H1 (cell line): Measurements from ENCODE around the gene ZNF57. TPM values are rescaled to one million over a fixed set of nuclear protein-coding genes. Genes with fewer than 3 reads are reported as not detected.

Source experiments
- BCL11A ChIP-seq, 2 experiments: IDR thresholded peaks; one replicate each; pipeline ENCODE4 v1.6.1; 2011; ENCODE audit warnings: low read depth in 2 of 2, low read length in 2 of 2, mild to moderate bottlenecking in 2 of 2
- FOSL1 ChIP-seq: IDR thresholded peaks from 2 replicates; pipeline ENCODE4 v1.6.1; 2011; ENCODE audit warnings: mild to moderate bottlenecking, low read depth, low read length, moderate library complexity; ENCODE audit not compliant: insufficient read depth
- RBBP5 ChIP-seq: IDR thresholded peaks from 2 replicates; pipeline ENCODE4 v1.7.1; 2012; ENCODE audit warnings: low read depth, mild to moderate bottlenecking, inconsistent platforms, low read length, moderate library complexity, borderline replicate concordance
- SAP30 ChIP-seq: fragments of 300-600 bp; sonication (generic); IDR thresholded peaks from 2 replicates; pipeline ENCODE4 v1.7.1; 2012; ENCODE audit warnings: low read length, moderate library complexity, mild to moderate bottlenecking, inconsistent platforms; ENCODE audit not compliant: insufficient read depth, insufficient replicate concordance
- SRF ChIP-seq: IDR thresholded peaks from 2 replicates; pipeline ENCODE4 v1.6.1; 2011; ENCODE audit warnings: mild to moderate bottlenecking, low read depth, low read length, moderate library complexity
- SUZ12 ChIP-seq: fragments of 200-600 bp; sonication (generic); IDR thresholded peaks from 2 replicates; pipeline ENCODE4 v1.6.1; 2012; ENCODE audit warnings: mild to moderate bottlenecking, inconsistent platforms, low read length, moderate library complexity, mixed read lengths
- TBP ChIP-seq: IDR thresholded peaks from 2 replicates; pipeline ENCODE4 v1.6.1; 2011; ENCODE audit warnings: low read depth, low read length, improper control_type of control experiment
- TCF12 ChIP-seq: IDR thresholded peaks from 2 replicates; pipeline ENCODE4 v1.6.1; 2011; ENCODE audit warnings: low read depth, mild to moderate bottlenecking, low read length
- USF2 ChIP-seq: IDR thresholded peaks from 2 replicates; pipeline ENCODE4 v1.6.1; 2011; ENCODE audit warnings: low read length, improper control_type of control experiment
- polyA plus RNA-seq, 7 experiments: library from polyadenylated mRNA; depleted of rRNA in 3 of 7; stranded (reverse) in 5 of 7; unstranded in 2 of 7; fragments of >200 nt in 5 of 7; fragments of 200-250 nt in 2 of 7; gene quantifications; 1 replicate in 5 of 7; 2 replicates in 1 of 7; 4 replicates in 1 of 7; pipeline versions ENCODE4 v1.2.1 to v1.2.3, GENCODE V29; 2011 to 2013; ENCODE audit warnings: missing spikeins in 2 of 7, mixed read lengths in 2 of 7
- total RNA-seq: library from RNA; stranded (reverse); fragmentation: NEBNext Ultra II Directional; extraction: Animal tissue kit (Norgen Biotek cat#: 25700); gene quantifications from 2 replicates; pipeline ENCODE4 v1.2.1, GENCODE V29; 2021

ZNF57 gene
- total and polyA plus RNA-seq, 2 of the 8 experiments (the other 6 are each of a cell fraction or from before 2014, with no cell fraction given), result 4.9 to 8.9 TPM

DNA sequence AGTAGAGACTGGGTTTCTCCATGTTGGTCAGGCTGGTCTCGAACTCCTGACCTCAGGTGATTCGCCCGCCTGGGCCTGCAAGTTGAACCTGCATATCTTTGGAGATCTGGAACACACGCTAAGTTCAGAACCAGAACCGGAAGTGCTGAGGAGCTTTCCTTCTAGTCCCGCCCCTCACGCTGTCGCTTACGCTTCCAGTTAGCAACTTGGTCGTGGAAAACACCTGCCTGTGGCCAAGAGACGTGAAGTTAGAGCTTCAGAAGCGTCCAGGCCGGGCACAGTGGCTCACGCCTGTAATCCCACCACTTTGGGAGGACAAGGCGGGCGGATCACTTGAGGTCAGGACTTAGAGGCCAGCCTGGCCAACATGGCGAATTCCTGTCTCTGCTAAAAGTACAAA, 15.0 kb upstream of the ZNF57 start (continued):
- no peak for TF ChIP-seq USF2
- no peak for TF ChIP-seq TBP
- TF ChIP-seq SRF, result no peak
- TF ChIP-seq BCL11A (IDR thresholded peaks at IDR 0.05; ENCODE audit: low read depth in 2 of 2, low read length in 2 of 2), result no peak
- no peak for TF ChIP-seq SUZ12
- no peak for TF ChIP-seq TCF12
- TF ChIP-seq SAP30, result no peak
- no peak for TF ChIP-seq RBBP5
- TF ChIP-seq FOSL1, result no peak
